ENCODE data around the gene SCYGR5. TPM values are rescaled to one million over a fixed set of nuclear protein-coding genes. Genes with fewer than 3 reads are reported as not detected.

SCYGR5 gene
- total RNA-seq, 1 donor from 2014 or later, result not detected

DNA sequence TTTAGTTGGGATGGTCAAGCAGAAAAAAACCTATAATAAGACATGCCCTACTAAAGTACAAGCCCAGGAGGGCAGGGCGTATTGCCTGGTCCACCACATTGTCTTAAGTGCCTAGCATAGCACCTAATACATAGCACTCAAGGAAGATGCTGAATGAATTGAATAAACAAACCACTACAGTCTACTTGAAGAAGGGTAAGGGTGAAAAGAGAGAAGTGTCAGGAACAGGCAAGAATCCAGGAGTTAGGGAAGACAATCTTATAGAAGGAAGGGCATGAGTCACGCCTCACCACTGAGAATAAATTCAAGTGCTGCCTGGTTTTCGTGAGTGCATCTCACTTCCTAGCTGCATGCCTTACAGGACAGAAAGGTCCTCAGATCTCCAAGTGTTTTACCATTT lies 37.4 kb downstream of the SCYGR5 start:
- no peak for TF ChIP-seq CTCF (IDR thresholded peaks at IDR 0.05)
- Histone ChIP-seq H3K27ac (no peak overlapping the region), H3K27me3 (no peaks in the 10 kb centered on the region), H3K4me1 (no peaks in the 10 kb centered on the region), H3K4me3 (no peak overlapping the region), H3K36me3 (no peaks in the 10 kb centered on the region), H3K9me3 (no peaks in the 10 kb centered on the region)
- no peak for DNase-seq (ENCODE audit: low spot score in 2 of 2)
- intact Hi-C loops (cut with DNase I), result no loop called here

DNA sequence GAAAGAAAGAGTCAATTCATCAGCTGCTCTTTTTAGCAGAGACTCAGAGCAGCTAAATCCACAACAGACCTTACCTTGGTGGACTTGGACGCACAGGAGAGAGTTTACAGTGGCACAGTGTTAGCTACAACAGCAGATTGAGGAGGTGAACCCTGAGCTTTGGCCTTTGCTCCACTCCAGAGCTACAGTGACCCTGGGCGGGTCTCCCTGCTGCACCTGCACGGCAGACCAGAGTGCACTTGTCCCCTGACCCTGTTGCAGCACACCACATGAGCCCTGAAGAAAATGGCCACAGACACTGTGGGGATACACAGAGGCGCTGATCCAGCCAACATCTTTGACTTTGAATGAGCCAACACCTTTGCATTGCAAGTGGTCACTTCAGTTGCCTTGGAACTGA lies 40.3 kb downstream of the SCYGR5 start:
- H3K9me3 ChIP-seq, result no peaks in the 10 kb centered on the region
- no peak for DNase-seq (ENCODE audit: low spot score in 2 of 2)
- intact Hi-C loops (cut with DNase I), result no loop called here
- H3K27ac ChIP-seq, result no peak overlapping the region
- H3K4me3 ChIP-seq, result no peak overlapping the region
- H3K36me3 ChIP-seq, result no peaks in the 10 kb centered on the region
- no peaks in the 10 kb centered on the region for H3K4me1 ChIP-seq
- H3K27me3 ChIP-seq, result no peaks in the 10 kb centered on the region
- TF ChIP-seq CTCF (IDR thresholded peaks at IDR 0.05), result no peak

GRCh38 chr2:227707390-227707789 lies 40.8 kb downstream of the SCYGR5 start:
- intact Hi-C loops (cut with DNase I), result no loop called here
- Histone ChIP-seq H3K9me3 (no peaks in the 10 kb centered on the region), H3K27ac (no peak overlapping the region), H3K27me3 (no peaks in the 10 kb centered on the region), H3K4me1 (no peaks in the 10 kb centered on the region), H3K36me3 (no peaks in the 10 kb centered on the region), H3K4me3 (no peak overlapping the region)
- DNase-seq (ENCODE audit: low spot score in 2 of 2), result no peak
- TF ChIP-seq CTCF (IDR thresholded peaks at IDR 0.05), result no peak

- Histone ChIP-seq H3K36me3 (no peaks in the 10 kb centered on the region), H3K27ac (no peak overlapping the region), H3K27me3 (no peaks in the 10 kb centered on the region), H3K9me3 (no peaks in the 10 kb centered on the region), H3K4me1 (no peaks in the 10 kb centered on the region), H3K4me3 (no peak overlapping the region)
- TF ChIP-seq CTCF (IDR thresholded peaks at IDR 0.05), result no peak
- intact Hi-C loops (cut with DNase I), result no loop called here
- DNase-seq (ENCODE audit: low spot score in 2 of 2), result no peak
These were observed 44.4 kb downstream of the SCYGR5 start for GRCh38 chr2:227710986-227711385.

- H3K4me3 ChIP-seq, result no peak overlapping the region
- H3K9me3 ChIP-seq, result no peaks in the 10 kb centered on the region
- no peak for TF ChIP-seq CTCF (IDR thresholded peaks at IDR 0.05)
- intact Hi-C loops (cut with DNase I), result no loop called here
- peaks cover 0 to 4% of the 10 kb centered on the region in 2 donors for H3K4me1 ChIP-seq
- H3K27me3 ChIP-seq, result no peaks in the 10 kb centered on the region
- no peak overlapping the region for H3K27ac ChIP-seq
- no peaks in the 10 kb centered on the region for H3K36me3 ChIP-seq
- DNase-seq (ENCODE audit: low spot score in 2 of 2), result no peak
These were observed 46.7 kb downstream of the SCYGR5 start for GRCh38 chr2:227713291-227713690.

- no peak for DNase-seq (ENCODE audit: low spot score in 2 of 2)
- Histone ChIP-seq H3K36me3 (no peaks in the 10 kb centered on the region), H3K27me3 (no peaks in the 10 kb centered on the region), H3K9me3 (no peaks in the 10 kb centered on the region), H3K27ac (no peak overlapping the region), H3K4me1 (peaks cover 0 to 7% of the 10 kb centered on the region in 2 donors), H3K4me3 (no peak overlapping the region)
- TF ChIP-seq CTCF (IDR thresholded peaks at IDR 0.05), result no peak
- intact Hi-C loops (cut with DNase I), result loop anchor here (5.0 kb wide), 2 partner anchors 101 to 309 kb away; no protein-coding TSS in a partner anchor
These were observed 49.9 kb downstream of the SCYGR5 start for GRCh38 chr2:227716501-227716900.

Measured in ascending aorta (tissue), 2 donors.